Measurements from ENCODE around the gene BNIP3. TPM values are rescaled to one million over a fixed set of nuclear protein-coding genes. Genes with fewer than 3 reads are reported as not detected.

BNIP3 gene
- total RNA-seq, 1 donor from 2014 or later, result 29.9 TPM

DNA sequence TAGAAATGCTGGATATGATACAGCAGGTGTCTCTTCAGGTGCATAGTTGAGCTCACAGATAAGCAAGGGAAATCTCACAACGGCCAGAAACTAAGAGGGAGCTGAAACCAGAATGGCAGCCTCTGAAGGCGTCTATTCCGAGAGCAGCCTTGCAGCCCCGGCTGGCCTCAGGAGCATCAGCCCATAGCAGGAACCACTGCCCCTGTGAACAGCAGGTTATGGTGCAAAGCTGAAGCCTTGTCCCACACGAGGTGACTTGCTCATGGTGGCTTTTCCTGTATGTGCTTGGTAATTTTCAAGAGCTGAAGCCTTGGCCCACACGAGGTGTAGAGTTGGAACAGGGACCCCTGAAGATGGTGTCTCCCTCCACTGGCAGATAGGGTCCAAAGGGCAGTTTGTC, 33.2 kb downstream of the BNIP3 start:
- Mint-ChIP-seq H3K4me1 (ENCODE audit: unreplicated experiment) (peaks cover 11% of the 10 kb centered on the region), H3K4me3 (ENCODE audit: unreplicated experiment) (no peak overlapping the region), H3K36me3 (ENCODE audit: low read depth, unreplicated experiment) (peaks cover 44% of the 10 kb centered on the region), H3K27ac (ENCODE audit: unreplicated experiment) (no peak overlapping the region), H3K27me3 (ENCODE audit: unreplicated experiment) (peaks cover 8% of the 10 kb centered on the region), H3K9me3 (ENCODE audit: unreplicated experiment) (no peaks in the 10 kb centered on the region)
- no peak for DNase-seq (ENCODE audit: low spot score)
- TF ChIP-seq, protein P1, sequence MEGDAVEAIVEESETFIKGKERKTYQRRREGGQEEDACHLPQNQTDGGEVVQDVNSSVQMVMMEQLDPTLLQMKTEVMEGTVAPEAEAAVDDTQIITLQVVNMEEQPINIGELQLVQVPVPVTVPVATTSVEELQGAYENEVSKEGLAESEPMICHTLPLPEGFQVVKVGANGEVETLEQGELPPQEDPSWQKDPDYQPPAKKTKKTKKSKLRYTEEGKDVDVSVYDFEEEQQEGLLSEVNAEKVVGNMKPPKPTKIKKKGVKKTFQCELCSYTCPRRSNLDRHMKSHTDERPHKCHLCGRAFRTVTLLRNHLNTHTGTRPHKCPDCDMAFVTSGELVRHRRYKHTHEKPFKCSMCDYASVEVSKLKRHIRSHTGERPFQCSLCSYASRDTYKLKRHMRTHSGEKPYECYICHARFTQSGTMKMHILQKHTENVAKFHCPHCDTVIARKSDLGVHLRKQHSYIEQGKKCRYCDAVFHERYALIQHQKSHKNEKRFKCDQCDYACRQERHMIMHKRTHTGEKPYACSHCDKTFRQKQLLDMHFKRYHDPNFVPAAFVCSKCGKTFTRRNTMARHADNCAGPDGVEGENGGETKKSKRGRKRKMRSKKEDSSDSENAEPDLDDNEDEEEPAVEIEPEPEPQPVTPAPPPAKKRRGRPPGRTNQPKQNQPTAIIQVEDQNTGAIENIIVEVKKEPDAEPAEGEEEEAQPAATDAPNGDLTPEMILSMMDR (IDR thresholded peaks at IDR 0.05; ENCODE audit: unreplicated experiment), result no peak

DNA sequence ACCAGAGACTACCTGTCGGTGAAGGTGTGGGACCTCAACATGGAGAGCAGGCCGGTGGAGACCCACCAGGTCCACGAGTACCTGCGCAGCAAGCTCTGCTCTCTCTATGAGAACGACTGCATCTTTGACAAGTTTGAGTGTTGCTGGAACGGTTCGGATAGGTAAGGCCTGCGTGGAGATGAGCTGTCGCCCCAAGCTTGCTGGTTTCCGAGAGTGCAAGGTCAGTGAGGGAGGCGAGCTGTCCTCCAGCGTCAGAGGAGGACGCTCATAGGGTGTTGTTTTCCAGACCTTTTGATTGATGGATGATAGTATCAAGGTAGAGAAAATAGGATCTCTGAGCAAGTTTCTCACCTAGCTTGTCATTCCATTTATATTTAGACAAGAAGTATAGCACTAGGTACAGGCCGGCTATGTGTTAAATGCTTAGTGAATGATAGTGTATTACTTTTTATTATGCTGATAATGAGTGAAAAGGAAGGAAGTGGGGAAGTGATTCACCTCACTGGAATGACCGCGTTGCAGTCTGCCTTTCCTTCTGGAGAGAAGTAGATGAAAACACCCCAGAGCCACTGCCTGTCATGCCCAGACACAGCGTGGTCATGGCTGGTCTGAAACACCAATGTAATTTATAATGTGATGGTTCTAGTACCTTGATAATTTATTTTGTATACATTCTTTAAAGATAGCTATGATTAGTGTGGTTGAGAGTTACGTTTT, 33.9 kb downstream of the BNIP3 start:
- H3K4me3 Mint-ChIP-seq (ENCODE audit: unreplicated experiment), result no peak overlapping the region
- H3K4me1 Mint-ChIP-seq (ENCODE audit: unreplicated experiment), result peaks cover 11% of the 10 kb centered on the region
- no peak for DNase-seq (ENCODE audit: low spot score)
- H3K27me3 Mint-ChIP-seq (ENCODE audit: unreplicated experiment), result peaks cover 8% of the 10 kb centered on the region
- TF ChIP-seq, protein P1 (IDR thresholded peaks at IDR 0.05; ENCODE audit: unreplicated experiment), result no peak
- no peaks in the 10 kb centered on the region for H3K9me3 Mint-ChIP-seq (ENCODE audit: unreplicated experiment)
- H3K36me3 Mint-ChIP-seq (ENCODE audit: low read depth, unreplicated experiment), result peaks cover 44% of the 10 kb centered on the region
- H3K27ac Mint-ChIP-seq (ENCODE audit: unreplicated experiment), result no peak overlapping the region

DNA sequence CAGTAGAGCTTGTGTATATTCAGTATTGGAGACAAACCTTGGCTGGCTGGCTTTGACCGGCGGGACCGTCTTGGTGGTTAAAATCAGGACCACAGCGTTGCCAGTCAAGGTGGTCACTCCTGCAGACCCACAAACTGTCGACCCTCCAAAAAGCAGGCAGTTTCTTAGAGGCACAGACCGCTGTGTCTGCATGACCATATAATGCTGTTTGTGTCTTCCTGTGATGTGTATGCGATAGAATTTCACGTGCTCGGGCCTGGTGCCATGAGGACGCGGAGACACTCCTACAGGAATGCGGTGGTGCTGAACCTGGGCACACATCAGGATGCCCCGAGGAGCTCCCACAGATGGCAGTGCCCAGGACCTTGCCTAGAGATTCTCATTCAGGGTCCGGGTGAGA, 34.8 kb downstream of the BNIP3 start:
- Mint-ChIP-seq H3K36me3 (ENCODE audit: low read depth, unreplicated experiment) (peaks cover 45% of the 10 kb centered on the region), H3K27ac (ENCODE audit: unreplicated experiment) (no peak overlapping the region), H3K4me1 (ENCODE audit: unreplicated experiment) (peaks cover 11% of the 10 kb centered on the region), H3K9me3 (ENCODE audit: unreplicated experiment) (no peaks in the 10 kb centered on the region), H3K27me3 (ENCODE audit: unreplicated experiment) (peaks cover 7% of the 10 kb centered on the region), H3K4me3 (ENCODE audit: unreplicated experiment) (no peak overlapping the region)
- no peak for DNase-seq (ENCODE audit: low spot score)
- TF ChIP-seq, protein P1 (IDR thresholded peaks at IDR 0.05; ENCODE audit: unreplicated experiment), result no peak

DNA sequence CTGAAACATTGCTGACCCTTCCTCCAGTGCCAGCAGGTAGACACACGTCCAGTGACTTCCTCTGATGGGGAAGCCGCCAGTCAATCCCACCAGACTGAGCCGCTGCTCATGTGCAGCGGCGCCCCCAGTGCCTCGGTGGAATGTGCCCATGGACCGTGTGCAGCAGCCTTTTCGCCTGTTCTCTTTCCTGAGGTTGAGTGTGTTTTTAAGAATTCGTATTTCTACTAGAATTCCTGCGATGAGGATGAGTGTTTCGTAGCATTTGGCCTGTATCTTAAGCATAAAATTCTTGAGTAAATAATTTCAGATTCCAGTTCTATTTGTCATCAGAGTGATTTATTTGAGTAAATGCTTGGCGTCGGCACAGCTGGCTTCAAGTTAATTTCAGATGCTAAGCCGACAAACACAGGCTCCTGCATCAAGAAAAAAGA, 35.4 kb downstream of the BNIP3 start:
- Mint-ChIP-seq H3K4me3 (ENCODE audit: unreplicated experiment) (no peak overlapping the region), H3K9me3 (ENCODE audit: unreplicated experiment) (no peaks in the 10 kb centered on the region), H3K27ac (ENCODE audit: unreplicated experiment) (no peak overlapping the region), H3K4me1 (ENCODE audit: unreplicated experiment) (peaks cover 11% of the 10 kb centered on the region), H3K36me3 (ENCODE audit: low read depth, unreplicated experiment) (peaks cover 49% of the 10 kb centered on the region), H3K27me3 (ENCODE audit: unreplicated experiment) (peaks cover 6% of the 10 kb centered on the region)
- TF ChIP-seq, protein P1 (IDR thresholded peaks at IDR 0.05; ENCODE audit: unreplicated experiment), result no peak
- no peak for DNase-seq (ENCODE audit: low spot score)

DNA sequence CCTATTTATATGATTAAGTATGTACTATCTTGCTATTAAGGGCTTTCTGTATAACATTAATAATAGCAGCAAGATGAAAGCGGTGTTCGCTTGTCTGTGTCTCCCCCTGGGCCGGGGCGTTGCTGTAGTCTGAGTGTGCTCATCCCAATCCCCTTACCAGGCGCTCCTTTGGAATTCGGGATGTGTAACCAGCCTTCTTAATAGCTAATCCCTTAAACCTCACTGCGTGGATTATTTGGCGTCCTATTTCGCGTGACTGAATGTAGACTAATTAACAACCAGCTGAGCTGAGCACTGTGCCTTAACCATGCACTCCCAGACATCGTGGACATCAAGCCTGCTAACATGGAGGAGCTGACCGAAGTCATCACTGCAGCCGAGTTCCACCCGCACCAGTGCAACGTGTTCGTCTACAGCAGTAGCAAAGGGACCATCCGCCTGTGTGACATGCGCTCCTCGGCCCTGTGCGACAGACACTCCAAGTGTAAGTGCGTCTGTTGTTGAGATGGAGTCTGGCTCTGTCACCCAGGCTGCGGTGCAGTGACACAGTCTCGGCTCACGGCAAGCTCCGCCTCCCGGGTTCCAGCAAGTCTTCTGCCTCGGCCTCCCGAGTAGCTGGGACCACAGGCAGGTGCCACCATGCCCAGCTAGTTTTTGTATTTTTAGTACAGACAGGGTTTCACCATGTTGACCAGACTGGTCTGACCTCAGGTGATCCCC, 36.6 kb downstream of the BNIP3 start:
- H3K36me3 Mint-ChIP-seq (ENCODE audit: low read depth, unreplicated experiment), result peaks cover 51% of the 10 kb centered on the region
- TF ChIP-seq, protein P1 (IDR thresholded peaks at IDR 0.05; ENCODE audit: unreplicated experiment), result no peak
- DNase-seq (ENCODE audit: low spot score), result no peak
- no peak overlapping the region for H3K27ac Mint-ChIP-seq (ENCODE audit: unreplicated experiment)
- no peak overlapping the region for H3K4me3 Mint-ChIP-seq (ENCODE audit: unreplicated experiment)
- peaks cover 11% of the 10 kb centered on the region for H3K4me1 Mint-ChIP-seq (ENCODE audit: unreplicated experiment)
- peaks cover 6% of the 10 kb centered on the region for H3K27me3 Mint-ChIP-seq (ENCODE audit: unreplicated experiment)
- no peaks in the 10 kb centered on the region for H3K9me3 Mint-ChIP-seq (ENCODE audit: unreplicated experiment)
